K562 (cell line): ENCODE data around the gene YWHAB. TPM values are rescaled to one million over a fixed set of nuclear protein-coding genes. Genes with fewer than 3 reads are reported as not detected.

Experiments
- ATAC-seq: fragments of 200-7000 bp; cut with Tn5 transposase; 3 replicates; pipeline ENCODE4 v1.9.1; 2020; ENCODE audit warnings: moderate library complexity
- BruUV-seq: library from RNA; stranded (reverse); fragments of 400-500 nt; replicated peaks from 2 replicates; lab custom pipeline; 2021; lab: Mats Ljungman, UMichigan
- CTCF ChIA-PET: fragments of 300-600 bp; formaldehyde crosslinking; extraction: SDS; loops from one replicate; lab custom pipeline; 2021; ENCODE audit warnings: low intra/inter-chr PET ratio; lab: Yijun Ruan, JAX
- POLR2A ChIA-PET: fragments of 300-600, 350-650 bp; sonication (Branson Sonifier 250); formaldehyde crosslinking; extraction: SDS; loops from one replicate; lab custom pipeline; 2021; ENCODE audit warnings: antibody characterized with exemption, inconsistent platforms; lab: Yijun Ruan, JAX
- DNase-seq, 4 experiments: peaks; one replicate each; pipeline versions ENCODE4 v3.0.0 to v3.0.0-alpha.2; 2011 to 2018; ENCODE audit warnings: low spot score in 3 of 4, mixed read lengths in 3 of 4; ENCODE audit errors: extremely low read depth in 1 of 4
- FAIRE-seq: peaks from 2 replicates; lab custom pipeline; 2011; peaks lifted over from hg19 to GRCh38; lab: Jason Lieb, UNC
- H2AFZ ChIP-seq: 2 replicates; pipeline ENCODE4 v1.6.0; 2011; ENCODE audit warnings: low read depth, low read length, control low read depth, inconsistent platforms
- H3K27ac ChIP-seq: fragments of 200-600 bp; 3 replicates; pipeline ENCODE4 v1.8.0; 2011; ENCODE audit warnings: low read depth, mild to moderate bottlenecking, control low read depth, inconsistent platforms, low read length, moderate library complexity, mixed read lengths; ENCODE audit errors: extremely low read depth
- H3K27me3 ChIP-seq, 2 experiments: fragments of 300-600 bp in 1 of 2; 2 replicates in 1 of 2; 3 replicates in 1 of 2; pipeline versions ENCODE4 v1.6.0 to v1.8.0; 2011; ENCODE audit warnings: inconsistent platforms in 2 of 2, low read length in 2 of 2, mild to moderate bottlenecking in 1 of 2, mixed read lengths in 1 of 2, moderate library complexity in 1 of 2; ENCODE audit not compliant: control insufficient read depth in 2 of 2, insufficient read depth in 2 of 2
- H3K36me3 ChIP-seq: fragments of 300-600 bp; 3 replicates; pipeline ENCODE4 v1.8.0; 2011; ENCODE audit warnings: mild to moderate bottlenecking, low read length, inconsistent platforms; ENCODE audit not compliant: control insufficient read depth, insufficient read depth
- H3K4me1 ChIP-seq, 2 experiments: fragments of 200-600 bp in 1 of 2; replicated peaks in 1 of 2; 2 replicates in 1 of 2; 3 replicates in 1 of 2; pipeline versions ENCODE4 v1.5.1 to v1.8.0; 2011; ENCODE audit warnings: inconsistent platforms in 2 of 2, low read length in 2 of 2, mild to moderate bottlenecking in 1 of 2, mixed read lengths in 1 of 2, moderate library complexity in 1 of 2; ENCODE audit not compliant: control insufficient read depth in 2 of 2, insufficient read depth in 2 of 2
- H3K4me2 ChIP-seq: 2 replicates; pipeline ENCODE4 v1.6.1; 2011; ENCODE audit warnings: low read length, control low read depth, inconsistent platforms, mixed read lengths; ENCODE audit not compliant: insufficient read depth
- H3K4me3 ChIP-seq: fragments of 200-600 bp; sonication (generic), shearing (Covaris generic); 2 replicates; pipeline ENCODE4 v1.5.1; 2016; ENCODE audit warnings: control low read depth, inconsistent platforms
- H3K79me2 ChIP-seq: fragments of 200-600 bp; 3 replicates; pipeline ENCODE4 v1.8.0; 2011; ENCODE audit warnings: low read length, inconsistent platforms; ENCODE audit not compliant: control insufficient read depth, insufficient read depth
- H3K9ac ChIP-seq, 2 experiments: 2 replicates each; pipeline versions ENCODE4 v1.6.0 to v1.6.1; 2011; ENCODE audit warnings: low read depth in 2 of 2, low read length in 2 of 2, control low read depth in 1 of 2, inconsistent platforms in 1 of 2, mild to moderate bottlenecking in 1 of 2, mixed read lengths in 1 of 2; ENCODE audit not compliant: insufficient read depth in 1 of 2
- H3K9me1 ChIP-seq: one replicate; pipeline ENCODE4 v1.6.0; 2011; ENCODE audit warnings: inconsistent platforms, mild to moderate bottlenecking, low read length, moderate library complexity; ENCODE audit not compliant: control insufficient read depth, insufficient read depth
- H3K9me3 ChIP-seq: replicated peaks from 2 replicates; pipeline ENCODE4 v1.5.1; 2011; ENCODE audit warnings: low read depth, low read length, inconsistent platforms; ENCODE audit not compliant: control insufficient read depth, insufficient read depth
- H4K20me1 ChIP-seq: replicated peaks from 2 replicates; pipeline ENCODE4 v1.6.1; 2011; ENCODE audit warnings: low read length, inconsistent platforms, mixed read lengths; ENCODE audit not compliant: control insufficient read depth, insufficient read depth
- EP300 ChIP-seq: IDR thresholded peaks from 2 replicates; pipeline ENCODE4 v1.6.1; 2012; ENCODE audit warnings: low read length, improper control_type of control experiment
- GABPB2 ChIP-seq: fragments of 250-450 bp; sonication (Bioruptor Pico); conservative IDR thresholded peaks from 2 replicates; pipeline ENCODE4 v1.5.1; 2021; ENCODE audit warnings: mild to moderate bottlenecking
- JUN ChIP-seq, 2 experiments: sonication (generic) in 1 of 2; formaldehyde crosslinking in 1 of 2; IDR thresholded peaks; 2 replicates each; pipeline versions ENCODE4 v1.6.1 to v1.8.0; 2012 to 2022; ENCODE audit warnings: borderline replicate concordance in 2 of 2, mild to moderate bottlenecking in 2 of 2, improper control_type of control experiment in 1 of 2, low read depth in 1 of 2, low read length in 1 of 2, missing genetic modification reagents in 1 of 2
- MAFK ChIP-seq: IDR thresholded peaks from 2 replicates; pipeline ENCODE4 v1.6.1; 2011; ENCODE audit warnings: low read length, improper control_type of control experiment
- NFE2 ChIP-seq: IDR thresholded peaks from 2 replicates; pipeline ENCODE4 v1.6.1; 2014; ENCODE audit warnings: antibody characterized with exemption, low read depth
- PHTF2 ChIP-seq: fragments of 250-450 bp; sonication (Bioruptor Pico); IDR thresholded peaks from 2 replicates; pipeline ENCODE4 v1.5.0; 2021; ENCODE audit warnings: mild to moderate bottlenecking
- SRSF7 ChIP-seq: fragments of 200-400 bp; formaldehyde crosslinking; optimal IDR thresholded peaks from 2 replicates; pipeline ENCODE3; 2017; ENCODE audit warnings: mild to moderate bottlenecking, low read depth, low read length
- STAT5B ChIP-seq: fragments of 250-450 bp; sonication (Bioruptor Pico); IDR thresholded peaks from 2 replicates; pipeline ENCODE4 v1.8.0; 2021; ENCODE audit warnings: mild to moderate bottlenecking, inconsistent platforms
- SUPT5H ChIP-seq: fragments of 450-650 bp; IDR thresholded peaks from 2 replicates; pipeline ENCODE4 v1.6.1; 2016
- TOE1 ChIP-seq, 2 experiments: fragments of 450-650 bp in 1 of 2; sonication (generic) in 1 of 2; formaldehyde crosslinking in 1 of 2; IDR thresholded peaks; 2 replicates each; pipeline versions ENCODE4 v1.7.1 to v1.8.0; 2016 to 2022; ENCODE audit warnings: borderline replicate concordance in 2 of 2, mild to moderate bottlenecking in 2 of 2, antibody characterized with exemption in 1 of 2, inconsistent platforms in 1 of 2, low read depth in 1 of 2, missing genetic modification reagents in 1 of 2, moderate library complexity in 1 of 2
- ZC3H8 ChIP-seq: fragments of 450-650 bp; IDR thresholded peaks from 2 replicates; pipeline ENCODE4 v1.6.1; 2017
- ZFPM2 ChIP-seq: fragments of 250-450 bp; sonication (Bioruptor Pico); IDR thresholded peaks from 2 replicates; pipeline ENCODE4 v1.5.1; 2022; ENCODE audit warnings: mild to moderate bottlenecking
- ZKSCAN1 ChIP-seq: fragments of 150-350 bp; IDR thresholded peaks from 2 replicates; pipeline ENCODE4 v1.6.1; 2016; ENCODE audit warnings: low read depth, low read length
- ZNF12 ChIP-seq: sonication (generic); formaldehyde crosslinking; IDR thresholded peaks from 2 replicates; pipeline ENCODE4 v1.4.0; 2020; ENCODE audit warnings: mild to moderate bottlenecking, missing genetic modification reagents
- ZNF175 ChIP-seq: fragments of 200-800 bp; sonication (Bioruptor generic); IDR thresholded peaks from 2 replicates; pipeline ENCODE4 v1.6.1; 2016; ENCODE audit warnings: low read depth, mild to moderate bottlenecking, missing genetic modification characterization, missing compliant biosample characterization
- ZNF282 ChIP-seq: sonication (generic); formaldehyde crosslinking; IDR thresholded peaks from 2 replicates; pipeline ENCODE4 v1.8.1; 2023; ENCODE audit warnings: missing genetic modification reagents
- ZNF75A ChIP-seq: fragments of 450-650 bp; formaldehyde crosslinking; IDR thresholded peaks from 2 replicates; pipeline ENCODE4 v1.4.0; 2020; ENCODE audit warnings: mild to moderate bottlenecking
- WGBS: fragments of 100-300 bp; shearing (Covaris generic); methylation state at CpG from one replicate; pipeline ENCODE4 v1.1.6; 2016; ENCODE audit warnings: low coverage, mixed read lengths; ENCODE audit not compliant: insufficient coverage; ENCODE audit errors: missing lambda C conversion rate; 5-methylcytosine and 5-hydroxymethylcytosine counted together
- in situ Hi-C: fragments of 300-500 bp; cut with MboI; formaldehyde crosslinking; loops from 4 replicates; pipeline ENCODE4 v1.15.0; 2018; ENCODE audit warnings: inconsistent platforms, mixed read lengths
- intact Hi-C: fragments of 100-400 bp; cut with micrococcal nuclease; formaldehyde crosslinking; loops from 2 replicates; pipeline ENCODE4 v1.14.2; 2022
- polyA plus RNA-seq, 8 experiments: library from polyadenylated mRNA; depleted of rRNA in 4 of 8; stranded (reverse) in 5 of 8; unstranded in 3 of 8; fragments of >200 nt; fragmentation: Nextera tagmentation in 2 of 8; fragmentation: Illumina TruSeq in 1 of 8; extraction: Ambion mirVana in 2 of 8; extraction: Trizol in 1 of 8; gene quantifications; 2 replicates each; pipeline versions ENCODE4 v1.2.1 to v1.2.3, GENCODE V29; 2011 to 2014; ENCODE audit warnings: inconsistent platforms in 1 of 8, missing spikeins in 1 of 8
- total RNA-seq, 7 experiments: library from RNA; depleted of rRNA in 6 of 7; stranded (reverse); fragments of >200 nt in 6 of 7; fragmentation: Illumina TruSeq in 2 of 7; extraction: Trizol in 2 of 7; gene quantifications; 2 replicates each; pipeline versions ENCODE4 v1.2.1 to v1.2.3, GENCODE V29; 2011 to 2021; ENCODE audit warnings: low replicate concordance in 1 of 7
- TF ChIP-seq, protein P1 (sequence below): fragments of 250-450 bp; sonication (Bioruptor Pico); IDR thresholded peaks from 2 replicates; pipeline ENCODE4 v1.9.0; 2021; ENCODE audit warnings: mild to moderate bottlenecking
- TF ChIP-seq, protein P2 (sequence below): fragments of 450-650 bp; IDR thresholded peaks from 2 replicates; pipeline ENCODE4 v1.6.1; 2017; ENCODE audit warnings: antibody characterized with exemption
- TF ChIP-seq, protein P3 (sequence below): sonication (generic); formaldehyde crosslinking; IDR thresholded peaks from 2 replicates; pipeline ENCODE4 v1.4.0; 2020; ENCODE audit warnings: mild to moderate bottlenecking, missing genetic modification reagents

The YWHAB gene
- total and polyA plus RNA-seq, 9 of the 15 experiments (the other 6 are each of a cell fraction or from before 2014, with no cell fraction given) = 60.6 to 185 (median 96.1) TPM

DNA sequence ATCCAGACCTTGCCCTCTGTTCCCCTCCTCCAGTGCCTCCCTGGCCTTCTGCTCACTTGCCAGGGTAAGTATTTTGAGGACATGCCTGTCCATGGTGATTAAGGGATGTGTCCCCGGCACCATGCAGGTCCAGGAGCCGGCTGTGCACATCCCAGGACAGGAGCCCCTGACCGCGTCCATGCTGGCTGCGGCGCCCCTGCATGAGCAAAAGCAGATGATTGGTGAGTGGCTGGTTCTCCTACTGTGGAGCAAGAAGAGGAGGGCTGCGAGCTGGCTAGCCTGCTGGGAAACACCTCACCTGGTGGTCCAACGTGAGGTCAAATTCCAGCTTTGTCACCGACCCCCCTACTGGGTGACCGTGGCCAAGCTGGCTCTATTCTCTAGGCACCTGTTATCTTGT lies 51.0 kb downstream of the YWHAB start:
- CTCF ChIA-PET = no interaction called here
- H3K36me3 ChIP-seq = peaks cover 78% of the 10 kb centered on the region; the same call in 2 of the 3 replicates
- BruUV-seq = no TSS peak

More for the DNA sequence above, 51.0 kb downstream of the YWHAB start:
- 88% methylated on average over 10 of the region's 10 CpGs for WGBS
- H3K4me2 ChIP-seq = no peak overlapping the region
- no peak for FAIRE-seq
- no peak for ATAC-seq
- H4K20me1 ChIP-seq = peaks cover 4% of the 10 kb centered on the region
- H3K27ac ChIP-seq = no peak overlapping the region
- no peaks in the 10 kb centered on the region for H3K9me3 ChIP-seq
- H3K27me3 ChIP-seq = no peaks in the 10 kb centered on the region
- in situ Hi-C loops = no loop called here
- no peaks in the 10 kb centered on the region for H3K9me1 ChIP-seq
- no peak for TF ChIP-seq ZNF175 (CRISPR knock-in tag)
- TF ChIP-seq ZNF75A (CRISPR knock-in tag) = no peak
- no peak for TF ChIP-seq ZFPM2 (CRISPR knock-in tag)
- no peak for TF ChIP-seq TOE1 (IDR thresholded peaks at IDR 0.05; ENCODE audit: borderline replicate concordance)
- no peak for TF ChIP-seq TOE1 (CRISPR knock-in tag; IDR thresholded peaks at IDR 0.05; ENCODE audit: borderline replicate concordance, low read depth)
- no peak for TF ChIP-seq SRSF7
- TF ChIP-seq ZC3H8 = no peak
- no peak for TF ChIP-seq PHTF2 (CRISPR knock-in tag)
- no peak for TF ChIP-seq NFE2
- TF ChIP-seq SUPT5H = no peak
- TF ChIP-seq, protein P1, sequence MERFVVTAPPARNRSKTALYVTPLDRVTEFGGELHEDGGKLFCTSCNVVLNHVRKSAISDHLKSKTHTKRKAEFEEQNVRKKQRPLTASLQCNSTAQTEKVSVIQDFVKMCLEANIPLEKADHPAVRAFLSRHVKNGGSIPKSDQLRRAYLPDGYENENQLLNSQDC = no peak
- TF ChIP-seq EP300 = no peak
- no peak for TF ChIP-seq STAT5B
- TF ChIP-seq, protein P2, sequence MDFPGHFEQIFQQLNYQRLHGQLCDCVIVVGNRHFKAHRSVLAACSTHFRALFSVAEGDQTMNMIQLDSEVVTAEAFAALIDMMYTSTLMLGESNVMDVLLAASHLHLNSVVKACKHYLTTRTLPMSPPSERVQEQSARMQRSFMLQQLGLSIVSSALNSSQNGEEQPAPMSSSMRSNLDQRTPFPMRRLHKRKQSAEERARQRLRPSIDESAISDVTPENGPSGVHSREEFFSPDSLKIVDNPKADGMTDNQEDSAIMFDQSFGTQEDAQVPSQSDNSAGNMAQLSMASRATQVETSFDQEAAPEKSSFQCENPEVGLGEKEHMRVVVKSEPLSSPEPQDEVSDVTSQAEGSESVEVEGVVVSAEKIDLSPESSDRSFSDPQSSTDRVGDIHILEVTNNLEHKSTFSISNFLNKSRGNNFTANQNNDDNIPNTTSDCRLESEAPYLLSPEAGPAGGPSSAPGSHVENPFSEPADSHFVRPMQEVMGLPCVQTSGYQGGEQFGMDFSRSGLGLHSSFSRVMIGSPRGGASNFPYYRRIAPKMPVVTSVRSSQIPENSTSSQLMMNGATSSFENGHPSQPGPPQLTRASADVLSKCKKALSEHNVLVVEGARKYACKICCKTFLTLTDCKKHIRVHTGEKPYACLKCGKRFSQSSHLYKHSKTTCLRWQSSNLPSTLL = no peak
- TF ChIP-seq JUN (IDR thresholded peaks at IDR 0.05; ENCODE audit: borderline replicate concordance, low read depth, low read length) = no peak
- TF ChIP-seq JUN (CRISPR knock-in tag; IDR thresholded peaks at IDR 0.05; ENCODE audit: borderline replicate concordance) = no peak
- TF ChIP-seq ZNF282 (CRISPR knock-in tag) = no peak
- TF ChIP-seq MAFK = no peak
- TF ChIP-seq, protein P3, sequence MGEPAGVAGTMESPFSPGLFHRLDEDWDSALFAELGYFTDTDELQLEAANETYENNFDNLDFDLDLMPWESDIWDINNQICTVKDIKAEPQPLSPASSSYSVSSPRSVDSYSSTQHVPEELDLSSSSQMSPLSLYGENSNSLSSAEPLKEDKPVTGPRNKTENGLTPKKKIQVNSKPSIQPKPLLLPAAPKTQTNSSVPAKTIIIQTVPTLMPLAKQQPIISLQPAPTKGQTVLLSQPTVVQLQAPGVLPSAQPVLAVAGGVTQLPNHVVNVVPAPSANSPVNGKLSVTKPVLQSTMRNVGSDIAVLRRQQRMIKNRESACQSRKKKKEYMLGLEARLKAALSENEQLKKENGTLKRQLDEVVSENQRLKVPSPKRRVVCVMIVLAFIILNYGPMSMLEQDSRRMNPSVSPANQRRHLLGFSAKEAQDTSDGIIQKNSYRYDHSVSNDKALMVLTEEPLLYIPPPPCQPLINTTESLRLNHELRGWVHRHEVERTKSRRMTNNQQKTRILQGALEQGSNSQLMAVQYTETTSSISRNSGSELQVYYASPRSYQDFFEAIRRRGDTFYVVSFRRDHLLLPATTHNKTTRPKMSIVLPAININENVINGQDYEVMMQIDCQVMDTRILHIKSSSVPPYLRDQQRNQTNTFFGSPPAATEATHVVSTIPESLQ = no peak
- no peak for TF ChIP-seq GABPB2 (CRISPR knock-in tag)
- TF ChIP-seq ZKSCAN1 = no peak
- TF ChIP-seq ZNF12 (CRISPR knock-in tag) = no peak
- TF ChIP-seq, all 486 proteins: peak for 0
- no peaks in the 10 kb centered on the region for H3K4me1 ChIP-seq
- no peak overlapping the region; a peak in 1 of 4 replicates for H3K9ac ChIP-seq
- H3K4me3 ChIP-seq = no peak overlapping the region
- no peak overlapping the region for H2AFZ ChIP-seq
- DNase-seq = no peak
- POLR2A ChIA-PET = interaction anchor here (1.2 to 4.1 kb wide), 2 partner anchors 12 to 15 kb away, joined by 4 to 21 read pairs; no protein-coding TSS in a partner anchor
- intact Hi-C loops = no loop called here
- no peaks in the 10 kb centered on the region for H3K79me2 ChIP-seq
